Motor neuron (in vitro differentiated cells): ENCODE results near the gene ANGPTL2. TPM values are rescaled to one million over a fixed set of nuclear protein-coding genes. Genes with fewer than 3 reads are reported as not detected.

Experiments
- ATAC-seq, 8 experiments: fragments of 200-7000 bp; cut with Tn5 transposase; replicated peaks in 6 of 8; 2 replicates each; pipeline ENCODE4 v1.8.0; 2021; ENCODE audit warnings: mild to moderate bottlenecking in 8 of 8, moderate library complexity in 8 of 8
- H3K27ac ChIP-seq, 2 donors: fragments of 250-450 bp; sonication (Bioruptor Pico); 2 replicates each; pipeline ENCODE4 v1.9.0; 2021; ENCODE audit warnings: antibody characterized with exemption in 2 of 2, mild to moderate bottlenecking in 2 of 2, moderate library complexity in 1 of 2
- H3K4me1 ChIP-seq, 2 donors: fragments of 250-450 bp; sonication (Bioruptor Pico); replicated peaks in 1 of 2; 2 replicates each; pipeline ENCODE4 v1.6.1; 2021; ENCODE audit warnings: antibody characterized with exemption in 2 of 2, mild to moderate bottlenecking in 2 of 2, moderate library complexity in 1 of 2
- H3K4me3 ChIP-seq, 5 donors: fragments of 250-450 bp; sonication (Bioruptor Pico); 2 replicates each; pipeline ENCODE4 v1.9.0; 2021; ENCODE audit warnings: antibody characterized with exemption in 5 of 5, mild to moderate bottlenecking in 5 of 5, moderate library complexity in 4 of 5
- WGBS, 10 experiments: fragments of 450-650 bp; shearing (Covaris generic); methylation state at CpG; one replicate each; pipeline ENCODE4 v1.0.0; 2022; 5-methylcytosine and 5-hydroxymethylcytosine counted together
- in situ Hi-C, 9 experiments: fragments of 400-800 bp; cut with MboI; loops; one replicate each; pipeline ENCODE4 v1.15.0; 2021; ENCODE audit warnings: low sequenced_read_pairs in 9 of 9, low pct_unique_long_range_greater_than_20kb in 2 of 9; ENCODE audit not compliant: unreplicated experiment in 9 of 9
- total RNA-seq, 8 experiments: library from RNA; unstranded; fragments of 300-600 nt; gene quantifications; 2 replicates each; pipeline versions ENCODE4 v1.2.3 to v1.2.4, GENCODE V29; 2022

ANGPTL2 gene
- total RNA-seq, 8 experiments from 2014 or later = 1.1 to 42.1 (median 4.8) TPM

DNA sequence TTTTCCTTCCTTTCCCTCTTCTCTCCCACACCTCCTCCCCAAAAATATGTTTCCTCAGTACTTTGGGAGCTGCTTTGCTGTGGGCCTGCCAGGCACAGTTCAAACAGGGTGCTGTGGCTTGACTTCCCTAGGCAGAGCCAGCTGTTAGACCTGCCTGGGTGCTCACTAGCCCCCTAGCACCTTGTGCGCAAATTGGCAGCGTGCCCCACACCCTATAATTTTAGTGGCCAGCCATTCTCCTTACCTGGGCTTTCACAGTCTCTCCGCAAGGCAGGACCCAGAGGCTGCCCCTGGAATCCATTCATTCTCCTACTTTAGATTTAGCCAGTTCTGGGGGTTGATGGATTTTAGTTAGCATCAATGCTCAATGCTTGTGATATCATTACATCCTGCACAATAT is 72.3 kb downstream of the ANGPTL2 start:
- Histone ChIP-seq H3K4me3 (no peak overlapping the region), H3K4me1 (no peaks in the 10 kb centered on the region), H3K27ac (no peak overlapping the region)
- in situ Hi-C loops = no loop called here
- no peak for ATAC-seq
- WGBS, 10 experiments = 87 to 100% (median 100%) methylated on average over 1 to 3 of the region's 3 CpGs; no CpG with 5 or more reads in 4 of the 10 experiments

- in situ Hi-C loops = no loop called here
- no peaks in the 10 kb centered on the region for H3K4me1 ChIP-seq
- ATAC-seq = peak in 1 of 8 experiments; percentile 30
- no peak overlapping the region for H3K27ac ChIP-seq
- 80 to 100% (median 92%) methylated on average over 1 to 6 of the region's 8 CpGs; no CpG with 5 or more reads in 3 of the 10 experiments for WGBS, 10 experiments
- no peak overlapping the region for H3K4me3 ChIP-seq
These were observed 72.9 kb downstream of the ANGPTL2 start for GRCh38 chr9:127049581-127049980.

GRCh38 chr9:127049044-127049443 is 73.4 kb downstream of the ANGPTL2 start:
- Histone ChIP-seq H3K4me3 (no peak overlapping the region), H3K27ac (no peak overlapping the region), H3K4me1 (no peaks in the 10 kb centered on the region)
- in situ Hi-C loops = no loop called here
- WGBS, 10 experiments = 19 to 100% (median 78%) methylated on average over 1 to 3 of the region's 4 CpGs; no CpG with 5 or more reads in 1 of the 10 experiments
- ATAC-seq = peak in 3 of 8 experiments; percentile 65 to 95 (median 88)

DNA sequence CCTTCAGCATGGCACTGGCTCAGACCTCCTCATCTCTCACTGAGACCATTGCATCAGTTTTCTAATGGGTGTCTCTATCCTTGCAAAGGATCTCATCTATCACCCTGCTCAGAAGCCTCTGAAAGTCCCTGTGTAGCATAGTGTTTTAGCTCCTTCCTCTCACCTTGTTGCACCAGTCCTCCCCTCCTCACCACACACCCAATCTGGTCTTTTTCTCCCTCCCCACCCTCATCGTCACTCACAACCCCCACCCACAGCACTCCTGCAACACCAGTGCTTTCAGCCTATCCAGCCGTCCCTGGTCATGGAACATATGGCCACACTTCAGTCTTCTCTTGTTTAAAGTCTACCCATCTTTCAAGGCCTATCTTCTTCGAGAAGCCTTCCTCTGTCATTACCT is 74.5 kb downstream of the ANGPTL2 start:
- in situ Hi-C loops = no loop called here
- Histone ChIP-seq H3K4me3 (no peak overlapping the region), H3K27ac (no peak overlapping the region), H3K4me1 (no peaks in the 10 kb centered on the region)
- no peak for ATAC-seq
- 80 to 100% (median 88%) methylated on average over 1 to 2 of the region's 3 CpGs; no CpG with 5 or more reads in 6 of the 10 experiments for WGBS, 10 experiments

- Histone ChIP-seq H3K27ac (no peak overlapping the region), H3K4me3 (no peak overlapping the region), H3K4me1 (no peaks in the 10 kb centered on the region)
- ATAC-seq = no peak
- in situ Hi-C loops = no loop called here
- 91 to 100% (median 100%) methylated on average over 1 of the region's 1 CpG; no CpG with 5 or more reads in 2 of the 10 experiments for WGBS, 10 experiments
These were observed 77.3 kb downstream of the ANGPTL2 start for GRCh38 chr9:127045148-127045547.

DNA sequence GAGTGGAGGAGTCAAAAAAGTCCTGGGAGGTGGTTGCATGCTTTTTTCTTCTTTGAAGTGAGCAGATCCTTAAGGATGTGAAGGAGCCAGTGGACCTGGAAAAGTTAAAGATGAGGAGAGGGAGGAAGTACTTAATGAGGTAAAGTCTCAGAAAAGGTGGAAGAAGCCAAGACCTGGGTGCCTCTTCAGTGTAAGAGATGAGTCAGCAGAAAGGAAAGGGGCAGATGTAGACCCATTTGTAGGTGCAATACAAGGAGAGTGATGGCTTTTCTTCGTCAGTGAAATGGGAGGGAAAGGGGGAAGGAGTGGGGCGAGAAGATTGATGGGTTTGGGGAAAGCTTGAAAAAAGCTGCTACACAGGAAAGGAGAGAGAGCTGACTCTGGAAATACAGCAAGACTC is 82.9 kb downstream of the ANGPTL2 start:
- in situ Hi-C loops = no loop called here
- Histone ChIP-seq H3K4me1 (no peaks in the 10 kb centered on the region), H3K4me3 (no peak overlapping the region), H3K27ac (no peak overlapping the region)
- 43 to 90% (median 86%) methylated on average over 1 to 2 of the region's 2 CpGs; no CpG with 5 or more reads in 5 of the 10 experiments for WGBS, 10 experiments
- no peak for ATAC-seq

DNA sequence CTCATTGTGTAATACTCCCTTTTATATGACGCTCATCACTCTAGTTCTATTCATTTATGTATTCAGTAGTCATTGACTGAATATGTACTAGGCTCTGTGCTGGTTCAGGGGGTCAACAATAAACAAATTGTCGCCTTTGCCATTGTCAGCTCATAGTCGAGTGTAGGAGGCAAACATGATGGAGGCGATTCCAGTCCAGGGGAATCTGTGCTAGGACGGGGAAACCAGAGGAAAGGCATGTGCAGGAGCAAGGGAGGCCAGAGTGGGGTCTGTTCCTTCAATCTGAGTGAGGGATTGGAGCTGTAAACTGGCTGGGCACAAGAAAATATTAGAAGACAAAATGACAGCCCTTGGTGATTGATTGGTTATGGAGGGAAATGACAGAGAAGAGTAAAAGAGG is 83.9 kb downstream of the ANGPTL2 start:
- no peak overlapping the region for H3K4me3 ChIP-seq
- 40 to 94% (median 74%) methylated on average over 1 to 5 of the region's 5 CpGs for WGBS, 10 experiments
- no peak for ATAC-seq
- H3K4me1 ChIP-seq = no peaks in the 10 kb centered on the region
- H3K27ac ChIP-seq = no peak overlapping the region
- in situ Hi-C loops = no loop called here

Other genes with a start within 250 kb of the ANGPTL2 start
- 10 to 100 TPM in 4 of 8 experiments, 1 to 10 TPM in 4; 4.3 to 29.6 (median 17.3) TPM for gene RALGPS1, start 207.9 kb downstream of the ANGPTL2 start, total RNA-seq
- gene GARNL3, start 142.1 kb upstream of the ANGPTL2 start, total RNA-seq = 10 to 100 TPM in 6 of 8 experiments, 1 to 10 TPM in 2; 1.0 to 21.8 (median 15.9) TPM